Thoracic aorta (tissue), 2 donors: Measurements from ENCODE around the gene NUP58. TPM values are rescaled to one million over a fixed set of nuclear protein-coding genes. Genes with fewer than 3 reads are reported as not detected.
"Not testable (repeated sequence)": the region's sequence is repeated elsewhere in the genome, so short reads cannot be mapped to it uniquely, and the experiment has no call there.

Source experiments
- ATAC-seq: fragments of 150-250 bp; one replicate; pipeline ENCODE4 v1.8.0; 2017; ENCODE audit warnings: low read depth; ENCODE audit not compliant: insufficient number of reproducible peaks, low FRiP score
- DNase-seq: peaks from one replicate; pipeline ENCODE4 v3.0.0-alpha.2; 2020; ENCODE audit warnings: low spot score
- H3K27ac ChIP-seq, 2 donors: fragments of 200-600 bp; sonication (generic); 1 replicate in 1 of 2; 2 replicates in 1 of 2; pipeline ENCODE4 v1.5.1; 2016; ENCODE audit warnings: mild to moderate bottlenecking in 2 of 2, moderate library complexity in 2 of 2
- H3K27me3 ChIP-seq: fragments of 200-600 bp; sonication (generic); replicated peaks from 2 replicates; pipeline ENCODE4 v1.6.0; 2016; ENCODE audit warnings: mild to moderate bottlenecking; ENCODE audit not compliant: insufficient read depth
- H3K36me3 ChIP-seq: fragments of 200-600 bp; sonication (generic); one replicate; pipeline ENCODE4 v1.5.1; 2016
- H3K4me1 ChIP-seq, 2 donors: fragments of 200-600 bp; sonication (generic); 1 replicate in 1 of 2; 2 replicates in 1 of 2; pipeline versions ENCODE4 v1.5.1 to v1.6.0; 2016; ENCODE audit warnings: low read depth in 2 of 2, mild to moderate bottlenecking in 1 of 2; ENCODE audit not compliant: control insufficient read depth in 1 of 2
- H3K4me3 ChIP-seq: fragments of 200-600 bp; sonication (generic); 2 replicates; pipeline ENCODE4 v1.5.1; 2016; ENCODE audit warnings: mild to moderate bottlenecking
- H3K9me3 ChIP-seq: fragments of 200-600 bp; sonication (generic); 2 replicates; pipeline ENCODE4 v1.5.1; 2016
- total RNA-seq, 2 donors: library from RNA; depleted of rRNA; stranded (reverse); fragments of >200 nt; gene quantifications; one replicate each; pipeline versions ENCODE4 v1.1.0 to v1.2.3, GENCODE V29; 2016
- TF ChIP-seq, protein P1 (sequence below): fragments of 200-600 bp; sonication (generic); IDR thresholded peaks from one replicate; pipeline ENCODE4 v1.5.1; 2019; ENCODE audit warnings: antibody characterized with exemption

The NUP58 gene
- total RNA-seq, 2 donors from 2014 or later = 43.9 to 65.0 TPM

- Histone ChIP-seq H3K27me3 (no peaks in the 10 kb centered on the region), H3K36me3 (no peaks in the 10 kb centered on the region), H3K27ac (peak overlapping the region; percentile 78 to 95), H3K4me3 (peak overlapping the region; percentile 78), H3K4me1 (peaks cover 5 to 27% of the 10 kb centered on the region in 2 donors), H3K9me3 (no peaks in the 10 kb centered on the region)
- TF ChIP-seq, protein P1, sequence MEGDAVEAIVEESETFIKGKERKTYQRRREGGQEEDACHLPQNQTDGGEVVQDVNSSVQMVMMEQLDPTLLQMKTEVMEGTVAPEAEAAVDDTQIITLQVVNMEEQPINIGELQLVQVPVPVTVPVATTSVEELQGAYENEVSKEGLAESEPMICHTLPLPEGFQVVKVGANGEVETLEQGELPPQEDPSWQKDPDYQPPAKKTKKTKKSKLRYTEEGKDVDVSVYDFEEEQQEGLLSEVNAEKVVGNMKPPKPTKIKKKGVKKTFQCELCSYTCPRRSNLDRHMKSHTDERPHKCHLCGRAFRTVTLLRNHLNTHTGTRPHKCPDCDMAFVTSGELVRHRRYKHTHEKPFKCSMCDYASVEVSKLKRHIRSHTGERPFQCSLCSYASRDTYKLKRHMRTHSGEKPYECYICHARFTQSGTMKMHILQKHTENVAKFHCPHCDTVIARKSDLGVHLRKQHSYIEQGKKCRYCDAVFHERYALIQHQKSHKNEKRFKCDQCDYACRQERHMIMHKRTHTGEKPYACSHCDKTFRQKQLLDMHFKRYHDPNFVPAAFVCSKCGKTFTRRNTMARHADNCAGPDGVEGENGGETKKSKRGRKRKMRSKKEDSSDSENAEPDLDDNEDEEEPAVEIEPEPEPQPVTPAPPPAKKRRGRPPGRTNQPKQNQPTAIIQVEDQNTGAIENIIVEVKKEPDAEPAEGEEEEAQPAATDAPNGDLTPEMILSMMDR = no peak
- DNase-seq (no peak), ATAC-seq (peak; percentile 23)
These were observed 521 bp upstream of the NUP58 start for GRCh38 chr13:25300861-25301346.

- H3K9me3 ChIP-seq = no peaks in the 10 kb centered on the region
- H3K4me1 ChIP-seq = peaks cover 5 to 27% of the 10 kb centered on the region in 2 donors
- H3K36me3 ChIP-seq = no peaks in the 10 kb centered on the region
- peak overlapping the region; percentile 78 for H3K4me3 ChIP-seq
- DNase-seq = no peak
- no peaks in the 10 kb centered on the region for H3K27me3 ChIP-seq
- no peak for ATAC-seq
- TF ChIP-seq, protein P1 = no peak
- H3K27ac ChIP-seq = peak overlapping the region; percentile 78 to 87
These were observed 696 bp downstream of the NUP58 start for GRCh38 chr13:25302121-25302520.

DNA sequence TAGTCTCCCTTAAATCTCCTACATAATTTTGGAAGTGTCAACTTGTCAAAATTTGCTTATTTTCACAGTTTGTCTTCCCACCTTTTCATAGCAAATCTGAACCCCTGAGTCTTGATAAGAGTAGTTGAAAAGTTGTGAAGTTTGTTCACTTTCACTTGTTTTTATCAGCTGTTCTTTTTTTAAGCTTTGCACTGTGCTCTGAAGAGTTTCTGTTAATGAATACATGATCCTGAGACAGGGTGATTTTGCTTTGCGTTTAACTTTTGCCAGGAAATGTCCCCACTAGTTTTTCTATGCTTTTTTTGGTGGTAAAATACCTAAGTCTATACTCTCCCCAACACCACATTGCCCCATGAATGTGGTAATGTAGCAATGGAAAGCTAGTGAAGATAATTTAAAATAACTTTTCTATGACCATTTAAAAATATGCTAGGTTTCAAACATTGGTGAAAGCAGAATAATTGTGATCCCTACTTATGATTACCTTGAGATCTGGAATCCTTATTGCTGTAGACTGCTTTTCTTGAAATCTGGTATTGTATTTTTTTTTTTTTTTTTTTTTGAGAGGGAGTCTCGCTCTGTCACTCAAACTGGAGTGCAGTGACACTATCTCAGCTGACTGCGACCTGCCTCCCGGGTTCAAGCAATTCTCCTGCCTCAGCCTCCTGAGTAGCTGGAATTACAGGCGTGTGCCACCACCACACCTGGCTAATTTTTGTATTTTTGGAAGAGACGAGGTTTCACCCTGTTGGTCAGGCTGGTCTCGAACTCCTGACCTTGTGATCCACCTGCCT is 5.4 kb downstream of the NUP58 start:
- DNase-seq (no peak), ATAC-seq (no peak)
- no peaks in the 10 kb centered on the region for H3K9me3 ChIP-seq
- peaks cover 6% of the 10 kb centered on the region for H3K36me3 ChIP-seq
- H3K27me3 ChIP-seq = no peaks in the 10 kb centered on the region
- TF ChIP-seq, protein P1 = no peak
- peaks cover 5 to 31% of the 10 kb centered on the region in 2 donors for H3K4me1 ChIP-seq
- no peak overlapping the region for H3K27ac ChIP-seq
- H3K4me3 ChIP-seq = no peak overlapping the region

GRCh38 chr13:25310891-25311290 is 9.5 kb downstream of the NUP58 start:
- peaks cover 0 to 4% of the 10 kb centered on the region in 2 donors for H3K4me1 ChIP-seq
- no peak overlapping the region for H3K4me3 ChIP-seq
- H3K36me3 ChIP-seq = peaks cover 28% of the 10 kb centered on the region
- H3K27me3 ChIP-seq = no peaks in the 10 kb centered on the region
- ATAC-seq (no peak), DNase-seq (no peak)
- no peak overlapping the region for H3K27ac ChIP-seq
- TF ChIP-seq, protein P1 = no peak
- H3K9me3 ChIP-seq = no peaks in the 10 kb centered on the region

DNA sequence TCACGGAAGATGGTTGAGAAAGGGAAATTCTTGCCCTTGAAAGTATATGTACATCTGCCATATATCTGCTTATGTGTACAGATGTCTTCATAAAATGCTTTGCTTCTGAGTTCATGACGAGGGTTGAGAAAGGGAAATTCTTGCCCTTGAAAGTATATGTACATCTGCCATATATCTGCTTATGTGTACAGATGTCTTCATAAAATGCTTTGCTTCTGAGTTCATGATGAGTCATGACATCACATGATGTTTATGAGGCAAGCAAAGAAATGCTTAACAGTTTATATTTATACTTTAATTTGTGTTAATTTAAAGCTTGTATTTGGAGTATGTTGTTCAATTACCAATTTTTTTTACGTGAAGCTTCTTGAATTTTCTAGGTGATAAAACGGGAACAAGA is 17.5 kb downstream of the NUP58 start:
- not testable (repeated sequence) for H3K9me3 ChIP-seq, H3K27me3 ChIP-seq, H3K4me1 ChIP-seq, H3K4me3 ChIP-seq, H3K27ac ChIP-seq, DNase-seq, ATAC-seq
- H3K36me3 ChIP-seq = peaks cover 40% of the 10 kb centered on the region
